HG03060 (cell line): ENCODE data around the gene STXBP2.
"Not testable (repeated sequence)": the region's sequence is repeated elsewhere in the genome, so short reads cannot be mapped to it uniquely, and the experiment has no call there.

Experiments used
- ATAC-seq: cut with Tn5 transposase; IDR thresholded peaks from one replicate; pipeline ENCODE4 v1.9.1; 2021; ENCODE audit warnings: low read depth, moderate number of reproducible peaks; ENCODE audit not compliant: unreplicated experiment

Gene STXBP2

GRCh38 chr19:7631577-7631976, 5.3 kb upstream of the STXBP2 start:
- ATAC-seq = no peak

DNA sequence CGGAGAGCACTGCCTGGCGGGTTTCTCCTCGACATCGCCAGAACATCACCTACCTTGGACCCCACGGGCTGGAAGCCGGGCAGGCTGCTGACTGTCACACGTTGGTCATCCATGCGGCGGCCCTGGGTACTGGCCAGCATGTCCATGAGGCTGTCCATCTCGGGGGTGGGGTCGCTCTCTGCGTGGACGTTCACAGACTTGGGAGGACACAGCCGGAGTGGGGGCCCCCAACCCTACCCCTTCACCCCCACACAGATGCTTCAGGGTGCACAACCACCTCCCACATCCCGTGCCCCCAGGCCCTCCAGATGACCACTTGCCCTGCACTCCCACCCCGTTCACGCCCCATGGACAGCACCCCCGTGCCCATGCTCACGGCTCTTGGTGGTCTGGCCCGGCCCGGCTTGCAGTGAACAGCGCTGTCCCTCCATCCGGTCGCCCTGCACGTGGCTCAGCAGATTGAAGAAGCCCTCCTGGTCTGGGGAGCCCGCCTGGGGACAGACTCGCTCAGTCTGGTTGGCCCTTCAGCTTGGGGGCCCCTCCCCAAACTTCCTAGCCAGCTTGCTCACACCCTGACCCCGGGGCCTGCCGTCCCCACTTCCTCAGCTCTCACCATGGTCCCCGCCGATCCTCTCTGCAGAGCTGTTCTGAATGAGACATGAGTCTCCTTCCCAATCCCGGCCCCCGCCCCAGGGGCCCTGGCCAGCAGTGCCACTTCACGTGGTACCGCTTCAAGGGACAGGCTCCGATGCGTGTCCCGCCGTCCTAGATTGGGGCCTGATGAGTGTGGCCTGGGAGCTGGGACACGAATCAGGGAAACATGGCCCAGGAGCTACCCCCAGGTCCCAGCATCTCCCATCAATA, 4.3 kb upstream of the STXBP2 start:
- no peak for ATAC-seq

DNA sequence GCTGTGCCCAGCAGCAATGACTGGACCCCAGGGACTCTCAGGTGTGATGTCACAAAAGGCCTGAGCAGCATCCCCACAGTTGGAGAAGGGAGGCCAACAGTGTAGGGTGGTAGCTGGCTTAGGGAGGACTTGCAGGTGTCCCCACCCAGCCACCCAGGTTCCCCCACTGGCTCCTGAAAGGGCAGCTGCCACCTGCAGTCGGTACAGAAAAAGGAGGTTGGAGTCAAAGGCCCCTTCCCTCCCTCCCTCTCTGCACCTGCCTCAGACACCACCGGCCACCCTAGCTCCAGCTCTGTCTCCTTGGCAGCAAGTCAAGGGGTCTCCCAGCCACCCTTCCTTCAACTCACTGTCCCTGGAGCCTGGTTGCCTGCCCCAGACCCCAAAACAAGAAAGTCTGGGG, 3.2 kb upstream of the STXBP2 start, which contains the start of gene PCP2:
TSS of gene PCP2 (minus strand) at position 22 of the 400 bp plus-strand sequence. CDS start 262 bp downstream, outside the sequence.
- ATAC-seq = no peak

- ATAC-seq = no peak
Measured at GRCh38 chr19:7635670-7636069, 1.2 kb upstream of the STXBP2 start.

- ATAC-seq = no peak
Measured at GRCh38 chr19:7636317-7636690, 606 bp upstream of the STXBP2 start.

- no peak for ATAC-seq
Measured at GRCh38 chr19:7637374-7638256, 705 bp downstream of the STXBP2 start.

GRCh38 chr19:7638802-7639465, 2.0 kb downstream of the STXBP2 start:
- ATAC-seq = no peak

GRCh38 chr19:7639863-7640348, 3.0 kb downstream of the STXBP2 start:
- ATAC-seq = no peak

- no peak for ATAC-seq
Measured at GRCh38 chr19:7640803-7641202, 3.9 kb downstream of the STXBP2 start.

- ATAC-seq = no peak
Measured at GRCh38 chr19:7641290-7642276, 4.7 kb downstream of the STXBP2 start.

DNA sequence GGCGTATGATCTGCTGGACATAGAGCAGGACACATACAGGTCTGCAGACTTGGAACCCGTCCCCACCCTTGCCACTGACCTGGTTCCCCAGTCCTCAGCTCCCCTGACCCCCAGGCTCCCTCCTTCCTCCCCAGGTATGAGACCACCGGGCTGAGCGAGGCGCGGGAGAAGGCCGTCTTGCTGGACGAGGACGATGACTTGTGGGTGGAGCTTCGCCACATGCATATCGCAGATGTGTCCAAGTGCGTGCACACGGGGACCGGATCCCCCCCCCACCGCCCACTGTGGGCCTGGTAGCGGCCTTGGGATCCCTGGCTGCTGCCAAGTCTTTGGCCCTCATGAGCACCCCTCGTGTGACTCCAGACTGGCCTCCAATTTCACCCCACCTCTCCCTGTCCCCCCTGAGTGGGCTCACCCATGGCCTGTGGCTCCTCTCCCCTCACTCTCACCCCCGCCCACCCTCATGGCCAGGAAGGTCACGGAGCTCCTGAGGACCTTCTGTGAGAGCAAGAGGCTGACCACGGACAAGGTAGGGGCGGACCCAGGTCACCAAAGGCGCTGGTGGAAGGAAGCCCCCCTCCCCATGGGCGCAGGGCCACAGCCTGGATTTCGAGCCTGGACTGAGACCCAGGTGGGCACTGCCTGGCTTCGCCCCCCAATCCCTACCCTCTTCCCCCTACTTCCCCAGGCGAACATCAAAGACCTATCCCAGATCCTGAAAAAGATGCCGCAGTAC, 5.6 kb downstream of the STXBP2 start:
- ATAC-seq = no peak

GRCh38 chr19:7643031-7643415, 6.1 kb downstream of the STXBP2 start:
- ATAC-seq = no peak

GRCh38 chr19:7643629-7644549, 7.0 kb downstream of the STXBP2 start:
- not testable (repeated sequence) for ATAC-seq

DNA sequence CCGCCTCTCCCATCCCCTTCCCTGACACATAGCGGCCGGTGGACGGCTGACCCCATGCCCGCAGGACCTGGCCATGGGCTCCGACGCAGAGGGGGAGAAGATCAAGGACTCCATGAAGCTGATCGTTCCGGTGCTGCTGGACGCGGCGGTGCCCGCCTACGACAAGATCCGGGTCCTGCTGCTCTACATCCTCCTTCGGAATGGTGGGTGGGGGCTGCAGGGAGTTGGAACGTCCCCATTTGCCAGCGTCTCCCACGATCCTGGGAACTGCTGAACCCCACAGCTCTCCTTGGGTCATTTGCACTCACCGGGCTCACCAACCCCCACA, 7.6 kb downstream of the STXBP2 start:
- no peak for ATAC-seq

GRCh38 chr19:7645163-7645562, 8.3 kb downstream of the STXBP2 start:
- ATAC-seq = no peak

GRCh38 chr19:7645656-7646425, 8.9 kb downstream of the STXBP2 start:
- ATAC-seq = no peak

- ATAC-seq = no peak
Measured at GRCh38 chr19:7646426-7646700, 9.5 kb downstream of the STXBP2 start.

DNA sequence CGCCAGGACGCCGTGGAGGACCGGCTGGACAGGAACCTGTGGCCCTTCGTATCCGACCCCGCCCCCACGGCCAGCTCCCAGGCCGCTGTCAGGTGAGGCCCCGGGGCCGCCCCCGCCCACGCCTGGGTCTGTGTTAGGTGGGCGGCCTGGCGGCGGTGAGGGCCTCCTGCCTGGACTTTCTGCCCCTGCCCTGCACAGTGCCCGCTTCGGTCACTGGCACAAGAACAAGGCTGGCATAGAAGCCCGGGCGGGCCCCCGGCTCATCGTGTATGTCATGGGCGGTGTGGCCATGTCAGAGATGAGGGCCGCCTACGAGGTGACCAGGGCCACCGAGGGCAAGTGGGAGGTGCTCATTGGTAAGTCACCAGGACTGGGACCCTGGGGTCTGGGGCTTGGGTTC, 10.2 kb downstream of the STXBP2 start:
- no peak for ATAC-seq
